Ishikawa (cell line): Measurements from ENCODE around the gene FPGS.

Experiments
- CEBPB ChIP-seq: IDR thresholded peaks from 2 replicates; pipeline ENCODE4 v1.6.1; 2012
- EGR1 ChIP-seq: IDR thresholded peaks from 2 replicates; pipeline ENCODE4 v1.6.1; 2012
- EP300 ChIP-seq: IDR thresholded peaks from 2 replicates; pipeline ENCODE4 v1.6.1; 2012; ENCODE audit warnings: borderline replicate concordance
- FOXM1 ChIP-seq: IDR thresholded peaks from 2 replicates; pipeline ENCODE4 v1.6.1; 2012; ENCODE audit warnings: low read depth, borderline replicate concordance
- MAX ChIP-seq: IDR thresholded peaks from 2 replicates; pipeline ENCODE4 v1.6.1; 2012
- NFIC ChIP-seq: IDR thresholded peaks from 2 replicates; pipeline ENCODE4 v1.6.1; 2012
- RAD21 ChIP-seq: IDR thresholded peaks from 2 replicates; pipeline ENCODE4 v1.6.1; 2012; ENCODE audit warnings: low read depth
- TAF1 ChIP-seq: IDR thresholded peaks from 2 replicates; pipeline ENCODE4 v1.6.1; 2012; ENCODE audit warnings: low read depth, mild to moderate bottlenecking
- TEAD4 ChIP-seq: IDR thresholded peaks from 2 replicates; pipeline ENCODE4 v1.6.1; 2012
- USF1 ChIP-seq: IDR thresholded peaks from 2 replicates; pipeline ENCODE4 v1.6.1; 2012
- YY1 ChIP-seq: IDR thresholded peaks from 2 replicates; pipeline ENCODE4 v1.6.1; 2012; ENCODE audit warnings: low read depth
- ZBTB7A ChIP-seq: IDR thresholded peaks from 2 replicates; pipeline ENCODE4 v1.6.1; 2012; ENCODE audit warnings: low read depth
- TF ChIP-seq, protein P1 (sequence below): IDR thresholded peaks from 2 replicates; pipeline ENCODE4 v1.6.1; 2012; ENCODE audit warnings: low read depth, mild to moderate bottlenecking

Gene FPGS

DNA sequence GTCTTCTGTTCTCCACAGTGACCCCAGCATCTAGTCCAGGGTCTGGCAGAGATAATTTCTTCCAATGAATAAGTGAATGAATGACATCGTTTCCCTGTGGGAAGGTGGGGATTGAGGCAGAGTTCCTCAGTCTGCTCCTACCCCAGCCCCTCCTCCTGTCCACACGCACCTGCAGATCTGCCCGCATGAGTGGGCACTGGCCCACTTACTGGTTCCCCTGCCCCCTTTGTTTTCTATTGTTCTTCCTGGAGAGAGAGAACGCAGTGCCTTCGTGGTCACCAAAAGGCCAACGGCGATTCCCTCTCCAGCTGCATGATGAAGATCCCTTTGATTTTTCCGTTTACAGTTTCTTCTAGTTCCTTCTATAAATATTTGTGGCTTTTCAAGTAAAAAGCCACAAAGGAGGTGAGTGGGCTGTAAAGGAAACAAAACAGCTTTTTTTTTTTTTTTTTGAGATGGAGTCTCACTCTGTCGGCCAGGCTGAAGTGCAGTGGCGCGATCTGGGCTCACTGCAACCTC lies 5.8 kb upstream of the FPGS start:
- TF ChIP-seq YY1 (no peak), EGR1 (no peak), FOXM1 (no peak), CEBPB (no peak), RAD21 (no peak), NFIC (no peak)

DNA sequence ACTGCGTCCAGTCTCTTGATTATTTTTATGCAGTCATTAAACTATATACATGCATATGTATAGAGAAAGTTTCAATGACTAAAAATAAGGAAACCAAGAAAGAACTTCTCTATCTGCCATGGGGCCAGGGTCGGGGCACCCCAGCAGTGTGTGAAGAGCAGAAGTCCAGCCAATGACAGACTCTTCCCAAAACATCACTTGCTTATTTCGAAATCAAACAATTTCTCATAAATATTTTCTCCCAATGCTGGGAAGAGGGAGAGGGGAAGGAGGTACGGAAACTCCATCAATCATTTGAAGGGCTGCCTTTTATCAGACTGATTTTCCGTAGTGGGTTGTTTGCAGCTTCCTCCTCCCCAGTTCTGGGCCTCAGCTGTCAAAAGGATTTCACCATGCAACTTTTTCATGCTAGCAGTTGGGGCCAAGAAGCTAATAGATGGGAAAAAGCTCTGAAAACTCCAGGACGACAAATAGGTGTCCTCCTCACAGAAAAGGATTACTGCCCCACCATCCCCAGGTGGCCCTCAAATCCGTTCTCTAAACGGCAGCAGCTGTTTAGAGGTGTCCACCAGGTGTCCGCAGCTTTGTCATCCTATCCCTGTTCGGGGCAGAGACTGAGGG lies 617 bp upstream of the FPGS start:
- TF ChIP-seq, protein P1, sequence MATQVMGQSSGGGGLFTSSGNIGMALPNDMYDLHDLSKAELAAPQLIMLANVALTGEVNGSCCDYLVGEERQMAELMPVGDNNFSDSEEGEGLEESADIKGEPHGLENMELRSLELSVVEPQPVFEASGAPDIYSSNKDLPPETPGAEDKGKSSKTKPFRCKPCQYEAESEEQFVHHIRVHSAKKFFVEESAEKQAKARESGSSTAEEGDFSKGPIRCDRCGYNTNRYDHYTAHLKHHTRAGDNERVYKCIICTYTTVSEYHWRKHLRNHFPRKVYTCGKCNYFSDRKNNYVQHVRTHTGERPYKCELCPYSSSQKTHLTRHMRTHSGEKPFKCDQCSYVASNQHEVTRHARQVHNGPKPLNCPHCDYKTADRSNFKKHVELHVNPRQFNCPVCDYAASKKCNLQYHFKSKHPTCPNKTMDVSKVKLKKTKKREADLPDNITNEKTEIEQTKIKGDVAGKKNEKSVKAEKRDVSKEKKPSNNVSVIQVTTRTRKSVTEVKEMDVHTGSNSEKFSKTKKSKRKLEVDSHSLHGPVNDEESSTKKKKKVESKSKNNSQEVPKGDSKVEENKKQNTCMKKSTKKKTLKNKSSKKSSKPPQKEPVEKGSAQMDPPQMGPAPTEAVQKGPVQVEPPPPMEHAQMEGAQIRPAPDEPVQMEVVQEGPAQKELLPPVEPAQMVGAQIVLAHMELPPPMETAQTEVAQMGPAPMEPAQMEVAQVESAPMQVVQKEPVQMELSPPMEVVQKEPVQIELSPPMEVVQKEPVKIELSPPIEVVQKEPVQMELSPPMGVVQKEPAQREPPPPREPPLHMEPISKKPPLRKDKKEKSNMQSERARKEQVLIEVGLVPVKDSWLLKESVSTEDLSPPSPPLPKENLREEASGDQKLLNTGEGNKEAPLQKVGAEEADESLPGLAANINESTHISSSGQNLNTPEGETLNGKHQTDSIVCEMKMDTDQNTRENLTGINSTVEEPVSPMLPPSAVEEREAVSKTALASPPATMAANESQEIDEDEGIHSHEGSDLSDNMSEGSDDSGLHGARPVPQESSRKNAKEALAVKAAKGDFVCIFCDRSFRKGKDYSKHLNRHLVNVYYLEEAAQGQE = no peak
- TF ChIP-seq CEBPB = 0 out of 2 replicates have a peak, but pooled peaks have one; percentile 11

DNA sequence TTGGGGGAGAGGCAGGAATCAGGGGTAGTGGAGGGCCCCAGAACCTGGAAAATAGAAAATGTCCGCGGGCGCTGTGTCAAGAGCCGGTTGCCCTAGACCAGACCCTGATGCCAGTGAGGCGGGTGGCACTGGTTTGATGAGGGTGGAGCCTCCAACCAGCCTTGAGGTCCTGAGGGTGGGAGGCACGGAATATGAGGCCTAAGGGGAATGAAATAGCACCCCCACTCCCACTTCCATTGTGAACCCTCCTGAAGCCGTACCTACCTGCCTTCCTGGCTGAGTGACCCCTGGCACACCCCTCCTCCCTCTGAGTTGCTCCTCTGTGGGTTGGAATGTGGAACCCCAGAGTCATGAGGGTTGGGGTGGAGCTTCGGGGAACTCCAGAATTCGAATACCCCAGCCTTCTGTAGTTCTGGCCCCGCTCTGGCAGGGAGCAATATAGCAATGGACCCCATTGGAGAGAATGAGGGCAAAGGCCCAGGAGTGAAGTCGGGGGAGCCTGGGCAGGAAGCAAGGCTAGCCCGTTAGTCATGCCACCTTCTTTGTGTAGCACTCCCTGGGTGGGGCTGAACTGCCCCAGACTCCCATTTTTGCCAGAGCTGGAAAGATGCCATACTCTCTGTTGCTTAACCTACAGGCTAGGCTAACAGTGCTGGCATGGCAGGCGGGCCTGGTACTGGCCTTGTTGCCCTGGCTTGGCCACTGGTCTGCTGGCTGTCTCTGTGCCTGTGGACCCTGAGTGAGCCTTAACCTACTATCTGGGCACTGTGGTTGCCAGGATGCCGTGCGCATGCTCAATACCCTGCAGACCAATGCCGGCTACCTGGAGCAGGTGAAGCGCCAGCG lies 1.0 kb downstream of the FPGS start:
- TF ChIP-seq CEBPB (peak; percentile 33; the same call in 1 of the 2 replicates), USF1 (no peak), TEAD4 (no peak), NFIC (0 out of 2 replicates have a peak, but pooled peaks have one; percentile 20), ZBTB7A (peak; percentile 57; the same call in 1 of the 2 replicates)
- TF ChIP-seq, protein P1 = no peak

DNA sequence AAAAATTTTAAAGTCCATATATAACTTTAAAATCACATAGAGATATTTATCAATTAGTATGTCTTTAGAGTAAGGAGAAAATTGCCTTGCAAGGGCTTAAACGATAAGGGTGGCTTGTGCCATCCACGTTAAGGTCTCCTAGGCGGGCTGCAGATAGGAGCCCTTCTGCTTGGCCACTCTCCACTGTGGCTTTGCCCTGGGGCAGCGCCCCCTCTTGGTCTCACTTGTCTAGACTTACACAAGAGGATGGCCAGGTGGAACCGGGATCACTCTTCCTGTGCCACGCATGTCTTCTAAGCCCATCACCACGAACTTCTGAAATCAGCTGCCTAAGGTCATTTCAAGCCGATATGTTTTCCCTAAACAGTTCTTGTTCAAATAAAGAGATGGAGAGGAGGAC lies 2.9 kb downstream of the FPGS start:
- peak; percentile 24 for TF ChIP-seq RAD21
- TF ChIP-seq, protein P1 = no peak

- TF ChIP-seq TEAD4 = no peak
- TF ChIP-seq EP300 = no peak
- TF ChIP-seq MAX = no peak
- no peak for TF ChIP-seq CEBPB
- TF ChIP-seq USF1 = no peak
- TF ChIP-seq RAD21 = no peak
- TF ChIP-seq TAF1 = no peak
Observed at GRCh38 chr9:127806871-127807270, 4.2 kb downstream of the FPGS start.
